ENCODE measurements around the gene TMEM132A. TPM values are rescaled to one million over a fixed set of nuclear protein-coding genes. Genes with fewer than 3 reads are reported as not detected.
A peak's percentile ranks its signal among the peaks of the same experiment; 100 is the strongest.

The TMEM132A gene
- total and polyA plus RNA-seq, 2 of the 13 experiments (the other 11 are each of a cell fraction or from before 2014, with no cell fraction given): 11.1 to 32.9 TPM

DNA sequence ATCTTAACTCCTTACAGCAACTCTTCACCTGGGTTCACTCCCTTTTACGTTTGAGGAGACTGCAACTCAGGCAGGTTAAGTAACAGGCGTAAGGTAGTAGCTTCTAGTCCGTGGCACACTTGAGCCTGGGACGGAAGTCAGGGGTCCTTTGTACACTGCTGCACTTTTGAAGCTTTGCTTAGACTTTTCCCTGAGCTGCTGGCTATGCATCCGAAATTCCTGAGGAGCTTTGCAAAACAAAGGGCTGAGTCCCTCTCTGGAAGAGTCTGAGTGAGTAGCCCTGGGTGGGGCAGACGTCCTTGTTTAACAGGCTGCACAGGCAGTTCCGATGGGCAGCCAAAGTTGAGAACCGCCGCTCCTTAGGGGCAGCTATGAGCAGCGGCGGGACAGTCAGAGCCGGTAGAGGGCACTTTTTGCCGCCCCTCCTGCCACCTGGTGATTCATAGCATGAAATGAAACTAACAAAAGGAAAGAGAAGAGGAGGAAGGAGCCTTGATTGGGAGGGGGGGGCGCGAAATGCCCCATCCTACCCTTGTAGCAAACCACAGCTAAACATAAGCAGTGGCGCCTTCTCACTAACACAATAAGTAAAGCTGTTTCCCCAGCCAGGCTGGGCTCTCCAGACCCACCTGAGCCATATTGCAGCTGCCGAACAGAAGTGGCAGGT lies 8.9 kb upstream of the TMEM132A start:
- FAIRE-seq (no peak), DNase-seq (ENCODE audit: low spot score) (no peak), ATAC-seq (peak; percentile 37)
- H3K4me2 ChIP-seq (ENCODE audit: low read depth, low read length): peak overlapping the region; percentile 64; the same call in 1 of the 2 replicates
- no peak overlapping the region for H2AFZ ChIP-seq (ENCODE audit: low read length)
- intact Hi-C loops (cut with micrococcal nuclease; ENCODE audit: unreplicated experiment) (no loop called here), in situ Hi-C loops (cut with HindIII; ENCODE audit: extremely low pct_ligation_motif_present, low pct_unique_long_range_greater_than_20kb) (no loop called here)
- no peak overlapping the region for H3K27ac ChIP-seq (ENCODE audit: extremely low read length, insufficient read depth, low read length)
- H3K4me1 ChIP-seq (ENCODE audit: insufficient read depth, low read length): peaks cover 27% of the 10 kb centered on the region
- peaks cover 0 to 7% of the 10 kb centered on the region in 2 experiments; a peak in 3 of 5 replicates for H3K36me3 ChIP-seq (replicated peaks in 1 of 2; ENCODE audit: control insufficient read depth in 1 of 2, insufficient read depth in 2 of 2, low read length in 2 of 2)
- no peaks in the 10 kb centered on the region for H3K27me3 ChIP-seq (ENCODE audit: control insufficient read depth in 1 of 2, insufficient read depth in 2 of 2, low read length in 2 of 2)
- no peaks in the 10 kb centered on the region for H3K9me3 ChIP-seq (ENCODE audit: low read length)
- H3K79me2 ChIP-seq (ENCODE audit: insufficient read depth, low read length): no peaks in the 10 kb centered on the region
- H3K4me3 ChIP-seq (replicated peaks in 1 of 3; ENCODE audit: insufficient read depth in 1 of 3, low read depth in 2 of 3, low read length in 3 of 3): no peak overlapping the region
- TF ChIP-seq, protein P1, sequence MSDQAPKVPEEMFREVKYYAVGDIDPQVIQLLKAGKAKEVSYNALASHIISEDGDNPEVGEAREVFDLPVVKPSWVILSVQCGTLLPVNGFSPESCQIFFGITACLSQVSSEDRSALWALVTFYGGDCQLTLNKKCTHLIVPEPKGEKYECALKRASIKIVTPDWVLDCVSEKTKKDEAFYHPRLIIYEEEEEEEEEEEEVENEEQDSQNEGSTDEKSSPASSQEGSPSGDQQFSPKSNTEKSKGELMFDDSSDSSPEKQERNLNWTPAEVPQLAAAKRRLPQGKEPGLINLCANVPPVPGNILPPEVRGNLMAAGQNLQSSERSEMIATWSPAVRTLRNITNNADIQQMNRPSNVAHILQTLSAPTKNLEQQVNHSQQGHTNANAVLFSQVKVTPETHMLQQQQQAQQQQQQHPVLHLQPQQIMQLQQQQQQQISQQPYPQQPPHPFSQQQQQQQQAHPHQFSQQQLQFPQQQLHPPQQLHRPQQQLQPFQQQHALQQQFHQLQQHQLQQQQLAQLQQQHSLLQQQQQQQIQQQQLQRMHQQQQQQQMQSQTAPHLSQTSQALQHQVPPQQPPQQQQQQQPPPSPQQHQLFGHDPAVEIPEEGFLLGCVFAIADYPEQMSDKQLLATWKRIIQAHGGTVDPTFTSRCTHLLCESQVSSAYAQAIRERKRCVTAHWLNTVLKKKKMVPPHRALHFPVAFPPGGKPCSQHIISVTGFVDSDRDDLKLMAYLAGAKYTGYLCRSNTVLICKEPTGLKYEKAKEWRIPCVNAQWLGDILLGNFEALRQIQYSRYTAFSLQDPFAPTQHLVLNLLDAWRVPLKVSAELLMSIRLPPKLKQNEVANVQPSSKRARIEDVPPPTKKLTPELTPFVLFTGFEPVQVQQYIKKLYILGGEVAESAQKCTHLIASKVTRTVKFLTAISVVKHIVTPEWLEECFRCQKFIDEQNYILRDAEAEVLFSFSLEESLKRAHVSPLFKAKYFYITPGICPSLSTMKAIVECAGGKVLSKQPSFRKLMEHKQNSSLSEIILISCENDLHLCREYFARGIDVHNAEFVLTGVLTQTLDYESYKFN (CRISPR knock-in tag; conservative IDR thresholded peaks at IDR 0.05): no peak
- TF ChIP-seq ZFP36 (IDR thresholded peaks at IDR 0.05; ENCODE audit: borderline replicate concordance, low read depth, low read length, partially characterized antibody) (no peak), ZBTB38 (CRISPR knock-in tag; IDR thresholded peaks at IDR 0.05) (peak; percentile 36; the same call in 1 of the 2 replicates), ZNF20 (CRISPR knock-in tag; IDR thresholded peaks at IDR 0.05) (no peak), FOXO1 (CRISPR knock-in tag; IDR thresholded peaks at IDR 0.05) (no peak), HOXA7 (CRISPR knock-in tag; IDR thresholded peaks at IDR 0.05) (no peak), ZNF317 (CRISPR knock-in tag; IDR thresholded peaks at IDR 0.05) (no peak), FOSL2 (CRISPR knock-in tag; IDR thresholded peaks at IDR 0.05) (peak; percentile 19; the same call in 1 of the 2 replicates), FIP1L1 (IDR thresholded peaks at IDR 0.05; ENCODE audit: borderline replicate concordance, insufficient read depth, low read depth, low read length) (no peak), AKAP8 (CRISPR knock-in tag; IDR thresholded peaks at IDR 0.05) (no peak), NFYC (CRISPR knock-in tag; IDR thresholded peaks at IDR 0.05) (no peak), ZNF841 (CRISPR knock-in tag; IDR thresholded peaks at IDR 0.05; ENCODE audit: borderline replicate concordance) (no peak), ZFP37 (CRISPR knock-in tag; IDR thresholded peaks at IDR 0.05; ENCODE audit: borderline replicate concordance) (no peak)
- TF ChIP-seq, protein P2, sequence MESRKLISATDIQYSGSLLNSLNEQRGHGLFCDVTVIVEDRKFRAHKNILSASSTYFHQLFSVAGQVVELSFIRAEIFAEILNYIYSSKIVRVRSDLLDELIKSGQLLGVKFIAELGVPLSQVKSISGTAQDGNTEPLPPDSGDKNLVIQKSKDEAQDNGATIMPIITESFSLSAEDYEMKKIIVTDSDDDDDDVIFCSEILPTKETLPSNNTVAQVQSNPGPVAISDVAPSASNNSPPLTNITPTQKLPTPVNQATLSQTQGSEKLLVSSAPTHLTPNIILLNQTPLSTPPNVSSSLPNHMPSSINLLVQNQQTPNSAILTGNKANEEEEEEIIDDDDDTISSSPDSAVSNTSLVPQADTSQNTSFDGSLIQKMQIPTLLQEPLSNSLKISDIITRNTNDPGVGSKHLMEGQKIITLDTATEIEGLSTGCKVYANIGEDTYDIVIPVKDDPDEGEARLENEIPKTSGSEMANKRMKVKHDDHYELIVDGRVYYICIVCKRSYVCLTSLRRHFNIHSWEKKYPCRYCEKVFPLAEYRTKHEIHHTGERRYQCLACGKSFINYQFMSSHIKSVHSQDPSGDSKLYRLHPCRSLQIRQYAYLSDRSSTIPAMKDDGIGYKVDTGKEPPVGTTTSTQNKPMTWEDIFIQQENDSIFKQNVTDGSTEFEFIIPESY (CRISPR knock-in tag; IDR thresholded peaks at IDR 0.05): peak; percentile 82; the same call in 1 of the 2 replicates
- TF ChIP-seq, protein P3, sequence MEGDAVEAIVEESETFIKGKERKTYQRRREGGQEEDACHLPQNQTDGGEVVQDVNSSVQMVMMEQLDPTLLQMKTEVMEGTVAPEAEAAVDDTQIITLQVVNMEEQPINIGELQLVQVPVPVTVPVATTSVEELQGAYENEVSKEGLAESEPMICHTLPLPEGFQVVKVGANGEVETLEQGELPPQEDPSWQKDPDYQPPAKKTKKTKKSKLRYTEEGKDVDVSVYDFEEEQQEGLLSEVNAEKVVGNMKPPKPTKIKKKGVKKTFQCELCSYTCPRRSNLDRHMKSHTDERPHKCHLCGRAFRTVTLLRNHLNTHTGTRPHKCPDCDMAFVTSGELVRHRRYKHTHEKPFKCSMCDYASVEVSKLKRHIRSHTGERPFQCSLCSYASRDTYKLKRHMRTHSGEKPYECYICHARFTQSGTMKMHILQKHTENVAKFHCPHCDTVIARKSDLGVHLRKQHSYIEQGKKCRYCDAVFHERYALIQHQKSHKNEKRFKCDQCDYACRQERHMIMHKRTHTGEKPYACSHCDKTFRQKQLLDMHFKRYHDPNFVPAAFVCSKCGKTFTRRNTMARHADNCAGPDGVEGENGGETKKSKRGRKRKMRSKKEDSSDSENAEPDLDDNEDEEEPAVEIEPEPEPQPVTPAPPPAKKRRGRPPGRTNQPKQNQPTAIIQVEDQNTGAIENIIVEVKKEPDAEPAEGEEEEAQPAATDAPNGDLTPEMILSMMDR (CRISPR knock-in tag; IDR thresholded peaks at IDR 0.05): peak; percentile 22; the same call in 1 of the 2 replicates
- TF ChIP-seq, protein P4, sequence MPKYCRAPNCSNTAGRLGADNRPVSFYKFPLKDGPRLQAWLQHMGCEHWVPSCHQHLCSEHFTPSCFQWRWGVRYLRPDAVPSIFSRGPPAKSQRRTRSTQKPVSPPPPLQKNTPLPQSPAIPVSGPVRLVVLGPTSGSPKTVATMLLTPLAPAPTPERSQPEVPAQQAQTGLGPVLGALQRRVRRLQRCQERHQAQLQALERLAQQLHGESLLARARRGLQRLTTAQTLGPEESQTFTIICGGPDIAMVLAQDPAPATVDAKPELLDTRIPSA (CRISPR knock-in tag; IDR thresholded peaks at IDR 0.05; ENCODE audit: borderline replicate concordance): no peak
- CTCF ChIA-PET (ENCODE audit: low intra/inter-chr PET ratio, low total read pairs): no interaction called here
- 66% methylated on average over 17 of the region's 17 CpGs for WGBS (ENCODE audit: low lambda C conversion rate)
- POLR2A ChIA-PET: interaction anchor here (0.9 to 1.4 kb wide), 2 partner anchors 9 kb away, joined by 3 to 4 read pairs; partner anchors contain the start of genes PRPF19 and TMEM132A
- no peaks in the 10 kb centered on the region for H4K20me1 ChIP-seq (ENCODE audit: insufficient read depth, low read length)
- H3K9ac ChIP-seq (ENCODE audit: insufficient read depth, low read depth, low read length): no peak overlapping the region
- no TSS peak for BruUV-seq (replicated peaks)
